ENCODE results near the gene EPHB6. TPM values are rescaled to one million over a fixed set of nuclear protein-coding genes. Genes with fewer than 3 reads are reported as not detected.

Gene EPHB6
- polyA plus RNA-seq, 1 experiment, result 0.51 TPM

DNA sequence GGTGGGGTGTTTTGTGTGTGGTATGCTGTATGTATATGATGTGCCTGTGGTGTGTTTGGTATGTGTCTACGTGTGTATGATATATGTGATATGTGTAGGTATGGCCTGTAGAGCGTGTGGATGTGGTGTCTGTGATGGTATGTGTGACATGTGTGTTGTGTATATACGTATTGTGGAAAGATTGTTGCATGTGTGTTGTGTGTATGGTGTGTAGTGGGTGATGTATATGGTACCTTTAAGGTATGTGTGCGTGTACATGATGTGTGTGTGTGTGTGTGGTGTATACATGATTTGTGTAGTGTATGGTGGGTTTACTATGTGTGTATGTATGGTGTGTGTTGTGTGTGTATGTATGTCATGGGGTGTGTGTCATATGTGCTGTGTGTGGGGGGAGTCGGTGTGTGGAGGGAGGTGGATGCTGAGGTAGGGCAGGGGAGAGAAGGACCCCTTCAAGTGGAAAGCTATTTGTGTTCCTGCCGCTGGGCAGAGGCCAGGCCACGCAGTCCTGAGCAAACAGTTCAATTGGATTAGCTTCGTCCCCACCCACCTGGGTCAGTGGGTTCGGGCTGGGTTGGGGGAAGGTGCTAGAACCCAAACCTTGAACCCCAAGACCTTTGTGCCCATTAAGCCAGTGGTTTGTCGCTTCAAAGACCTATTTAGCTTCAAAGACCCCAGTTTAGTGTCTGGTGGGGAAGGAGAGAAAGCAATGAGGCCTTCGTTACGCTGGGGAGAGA lies 32.6 kb downstream of the EPHB6 start:
- ChIA-PET CTCF (interaction anchor here (0.7 to 1.2 kb wide), 4 partner anchors 115 to 512 kb away, joined by 3 read pairs; no protein-coding TSS in a partner anchor), POLR2A (no interaction called here)
- no peak for DNase-seq (ENCODE audit: low read depth, low spot score)
- H3K27ac ChIP-seq (ENCODE audit: low read depth, low read length), result no peak overlapping the region
- no peak overlapping the region for H3K4me3 ChIP-seq (ENCODE audit: low read depth, low read length)
- H3K9me3 ChIP-seq (ENCODE audit: control insufficient read depth, insufficient read depth, low read length), result peaks cover 27% of the 10 kb centered on the region
- TF ChIP-seq, protein P1, sequence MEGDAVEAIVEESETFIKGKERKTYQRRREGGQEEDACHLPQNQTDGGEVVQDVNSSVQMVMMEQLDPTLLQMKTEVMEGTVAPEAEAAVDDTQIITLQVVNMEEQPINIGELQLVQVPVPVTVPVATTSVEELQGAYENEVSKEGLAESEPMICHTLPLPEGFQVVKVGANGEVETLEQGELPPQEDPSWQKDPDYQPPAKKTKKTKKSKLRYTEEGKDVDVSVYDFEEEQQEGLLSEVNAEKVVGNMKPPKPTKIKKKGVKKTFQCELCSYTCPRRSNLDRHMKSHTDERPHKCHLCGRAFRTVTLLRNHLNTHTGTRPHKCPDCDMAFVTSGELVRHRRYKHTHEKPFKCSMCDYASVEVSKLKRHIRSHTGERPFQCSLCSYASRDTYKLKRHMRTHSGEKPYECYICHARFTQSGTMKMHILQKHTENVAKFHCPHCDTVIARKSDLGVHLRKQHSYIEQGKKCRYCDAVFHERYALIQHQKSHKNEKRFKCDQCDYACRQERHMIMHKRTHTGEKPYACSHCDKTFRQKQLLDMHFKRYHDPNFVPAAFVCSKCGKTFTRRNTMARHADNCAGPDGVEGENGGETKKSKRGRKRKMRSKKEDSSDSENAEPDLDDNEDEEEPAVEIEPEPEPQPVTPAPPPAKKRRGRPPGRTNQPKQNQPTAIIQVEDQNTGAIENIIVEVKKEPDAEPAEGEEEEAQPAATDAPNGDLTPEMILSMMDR (IDR thresholded peaks at IDR 0.05; ENCODE audit: low read depth, low read length), result no peak
- H3K27me3 ChIP-seq (ENCODE audit: control insufficient read depth, insufficient read depth, low read length), result no peaks in the 10 kb centered on the region

GRCh38 chr7:142889816-142890215 lies 34.9 kb downstream of the EPHB6 start:
- CTCF ChIA-PET, result no interaction called here

DNA sequence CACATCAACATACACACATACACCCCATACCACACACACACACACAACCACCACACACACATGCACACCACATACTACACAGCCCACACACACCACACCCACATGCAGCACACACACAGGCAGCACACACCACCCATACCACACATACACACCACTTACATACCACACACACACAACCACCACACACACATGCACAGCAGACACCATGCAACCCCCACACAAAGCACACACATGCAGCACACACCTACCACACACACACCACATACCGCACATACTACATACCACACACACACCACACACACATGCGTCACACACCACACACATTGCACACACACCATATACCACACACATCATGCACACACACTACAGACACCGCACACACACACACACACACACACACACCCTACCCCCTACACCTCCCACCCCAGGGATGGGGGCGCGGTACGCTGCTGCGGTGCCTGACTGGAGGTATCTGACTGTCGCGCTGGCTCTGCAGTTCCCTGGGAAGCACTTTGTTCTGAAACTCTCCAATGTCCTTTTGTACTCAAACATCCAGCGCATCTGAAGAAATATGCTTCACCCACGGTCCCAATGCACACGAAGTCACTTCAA lies 36.1 kb downstream of the EPHB6 start:
- peaks cover 18% of the 10 kb centered on the region for H3K9me3 ChIP-seq (ENCODE audit: control insufficient read depth, insufficient read depth, low read length)
- H3K27me3 ChIP-seq (ENCODE audit: control insufficient read depth, insufficient read depth, low read length), result no peaks in the 10 kb centered on the region
- no peak overlapping the region for H3K27ac ChIP-seq (ENCODE audit: low read depth, low read length)
- TF ChIP-seq, protein P1 (IDR thresholded peaks at IDR 0.05; ENCODE audit: low read depth, low read length), result no peak
- POLR2A ChIA-PET, result no interaction called here
- CTCF ChIA-PET, result no interaction called here
- no peak overlapping the region for H3K4me3 ChIP-seq (ENCODE audit: low read depth, low read length)
- no peak for DNase-seq (ENCODE audit: low read depth, low spot score)

More at GRCh38 chr7:142889816-142890215, 34.9 kb downstream of the EPHB6 start:
- no peak overlapping the region for H3K27ac ChIP-seq (ENCODE audit: low read depth, low read length)
- H3K27me3 ChIP-seq (ENCODE audit: control insufficient read depth, insufficient read depth, low read length), result no peaks in the 10 kb centered on the region
- TF ChIP-seq, protein P1 (IDR thresholded peaks at IDR 0.05; ENCODE audit: low read depth, low read length), result no peak
- no peak overlapping the region for H3K4me3 ChIP-seq (ENCODE audit: low read depth, low read length)
- POLR2A ChIA-PET, result no interaction called here
- peaks cover 27% of the 10 kb centered on the region for H3K9me3 ChIP-seq (ENCODE audit: control insufficient read depth, insufficient read depth, low read length)
- DNase-seq (ENCODE audit: low read depth, low spot score), result no peak

GRCh38 chr7:142891490-142892082 lies 36.7 kb downstream of the EPHB6 start:
- Histone ChIP-seq H3K4me3 (ENCODE audit: low read depth, low read length) (no peak overlapping the region), H3K27me3 (ENCODE audit: control insufficient read depth, insufficient read depth, low read length) (no peaks in the 10 kb centered on the region), H3K9me3 (ENCODE audit: control insufficient read depth, insufficient read depth, low read length) (peaks cover 18% of the 10 kb centered on the region), H3K27ac (ENCODE audit: low read depth, low read length) (no peak overlapping the region)
- POLR2A ChIA-PET, result no interaction called here
- CTCF ChIA-PET, result no interaction called here
- DNase-seq (ENCODE audit: low read depth, low spot score), result no peak
- TF ChIP-seq, protein P1 (IDR thresholded peaks at IDR 0.05; ENCODE audit: low read depth, low read length), result no peak

GRCh38 chr7:142892951-142893350 lies 38.1 kb downstream of the EPHB6 start:
- TF ChIP-seq, protein P1 (IDR thresholded peaks at IDR 0.05; ENCODE audit: low read depth, low read length), result no peak
- CTCF ChIA-PET, result no interaction called here
- Histone ChIP-seq H3K27me3 (ENCODE audit: control insufficient read depth, insufficient read depth, low read length) (no peaks in the 10 kb centered on the region), H3K27ac (ENCODE audit: low read depth, low read length) (no peak overlapping the region), H3K4me3 (ENCODE audit: low read depth, low read length) (no peak overlapping the region), H3K9me3 (ENCODE audit: control insufficient read depth, insufficient read depth, low read length) (peaks cover 18% of the 10 kb centered on the region)
- POLR2A ChIA-PET, result no interaction called here
- no peak for DNase-seq (ENCODE audit: low read depth, low spot score)
